NCI-H187 (cell line): ENCODE measurements around the gene C5orf24.
"Not testable (repeated sequence)": the region's sequence is repeated elsewhere in the genome, so short reads cannot be mapped to it uniquely, and the experiment has no call there.

Experiments used
- DNase-seq, 2 experiments: peaks; one replicate each; lab custom pipeline; 2025; lab: John Stamatoyannopoulos, UW

The C5orf24 gene

DNA sequence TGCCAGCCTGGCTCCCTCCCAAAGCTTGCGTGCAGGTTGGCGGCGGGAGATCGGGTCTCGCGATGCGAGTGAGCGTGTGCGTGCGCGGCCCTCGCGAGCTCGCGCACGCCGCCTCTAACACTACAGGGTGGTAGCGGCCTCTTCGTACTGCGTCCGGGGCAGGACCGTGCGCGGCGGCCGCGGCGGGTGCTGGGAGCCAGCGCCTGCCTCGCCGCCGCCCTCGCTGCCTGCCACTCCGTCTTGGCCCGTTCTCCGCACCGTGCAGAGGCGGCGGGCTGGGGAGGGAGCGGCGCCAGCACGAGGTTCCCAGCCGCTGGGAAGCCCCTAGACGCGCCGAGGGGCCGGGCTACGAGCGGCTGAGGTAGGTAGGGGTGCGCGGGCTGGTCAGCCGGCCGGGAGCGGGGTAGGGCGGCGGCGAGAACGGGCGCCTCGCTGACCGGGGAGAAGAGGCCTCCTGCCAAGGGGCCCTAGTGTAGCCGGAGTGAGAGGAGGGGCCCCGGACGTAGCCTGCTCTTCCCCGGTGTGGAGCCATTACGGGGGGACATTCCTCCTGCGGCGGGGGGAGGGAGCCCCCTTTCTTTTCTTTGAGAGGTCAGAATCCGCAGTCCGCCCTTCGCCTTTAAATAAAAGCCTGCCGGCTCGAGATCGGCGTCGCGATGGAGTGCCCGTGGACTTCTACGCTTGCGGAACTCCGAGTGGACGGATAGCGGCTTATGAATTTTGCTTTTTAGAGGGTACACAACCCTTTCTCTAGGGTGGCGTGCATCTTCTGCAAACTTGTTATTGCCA is at the start of gene C5orf24:
Gene C5orf24, plus strand, starts transcription at position 117 of the 789 bp plus-strand sequence. CDS start 8,933 bp downstream, outside the sequence.
- peak; percentile 69 to 80 for DNase-seq

DNA sequence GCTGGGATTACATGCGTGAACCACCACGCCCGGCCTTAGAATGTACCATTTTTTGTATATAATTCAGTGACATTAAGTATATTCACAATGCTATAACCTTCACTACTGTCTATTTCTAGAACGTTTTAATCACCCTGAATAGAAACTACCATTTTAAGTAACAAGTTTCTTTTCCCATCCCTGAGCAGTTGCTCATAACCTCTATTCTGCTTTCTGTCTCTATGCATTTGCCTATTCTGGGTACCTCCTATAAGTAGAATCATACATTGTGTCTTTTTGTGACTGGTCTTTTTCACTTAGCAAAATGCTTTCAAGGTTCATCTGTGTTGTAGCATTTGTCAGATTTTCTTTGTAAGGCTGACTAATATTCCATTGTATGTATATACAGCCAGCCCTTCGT is 47.3 kb upstream of the C5orf24 start:
- DNase-seq, result no peak

DNA sequence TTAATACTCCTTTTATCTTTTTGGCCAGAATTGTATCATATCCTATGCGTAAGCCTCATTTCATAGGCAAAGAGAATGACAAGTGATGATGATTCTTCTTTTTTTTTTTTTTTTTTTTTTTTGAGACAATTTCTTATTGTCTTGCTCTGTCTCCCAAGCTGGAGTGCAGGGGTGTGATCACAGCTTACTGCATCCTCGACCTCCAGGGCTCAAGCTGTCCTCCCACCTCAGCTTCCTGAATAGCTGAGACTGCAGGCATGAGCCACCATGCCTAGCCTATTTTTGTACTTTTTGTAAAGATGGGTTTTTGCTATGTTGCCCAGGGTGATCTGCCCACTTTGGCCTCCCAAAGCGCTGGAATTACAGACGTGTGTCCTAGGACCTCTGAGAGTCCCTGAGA is 41.9 kb upstream of the C5orf24 start:
- no peak for DNase-seq

DNA sequence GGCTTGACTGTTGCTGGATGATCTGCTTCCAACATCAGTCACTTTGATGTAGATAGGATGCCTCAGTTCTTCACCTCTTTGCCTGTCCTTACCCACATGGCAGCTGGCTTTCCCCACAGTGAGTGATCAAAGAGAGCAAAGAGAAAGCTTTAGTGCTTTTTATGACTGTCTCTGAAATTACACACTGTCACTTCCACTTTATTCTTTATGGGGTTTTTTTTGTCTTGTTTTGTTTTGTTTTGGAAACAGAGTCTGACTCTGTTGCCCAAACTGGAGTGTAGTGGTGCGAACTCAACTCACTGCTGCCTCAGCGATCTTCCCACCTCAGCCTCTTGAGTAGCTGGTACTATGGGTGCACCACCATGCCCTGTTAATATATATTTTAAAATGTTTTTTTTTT is 32.4 kb upstream of the C5orf24 start:
- no peak for DNase-seq

DNA sequence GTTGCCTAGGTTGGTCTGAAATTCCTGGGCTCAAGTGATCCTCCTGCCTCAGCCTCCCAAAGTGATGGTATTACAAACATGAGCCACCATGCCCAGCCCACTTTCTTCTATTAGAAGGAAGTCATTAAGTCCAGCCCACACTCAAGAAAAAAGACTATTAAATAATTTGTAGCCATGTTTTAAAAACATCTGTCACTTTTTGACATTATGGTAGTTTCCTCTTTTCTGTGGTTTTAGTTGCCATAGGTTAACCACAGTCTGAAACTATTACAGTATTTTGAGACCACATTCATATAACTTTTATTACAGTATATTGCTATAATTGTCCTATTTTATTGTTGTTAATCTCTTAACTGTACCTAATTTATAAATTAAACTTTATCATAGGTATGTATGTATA is 31.9 kb upstream of the C5orf24 start:
- no peak for DNase-seq

DNA sequence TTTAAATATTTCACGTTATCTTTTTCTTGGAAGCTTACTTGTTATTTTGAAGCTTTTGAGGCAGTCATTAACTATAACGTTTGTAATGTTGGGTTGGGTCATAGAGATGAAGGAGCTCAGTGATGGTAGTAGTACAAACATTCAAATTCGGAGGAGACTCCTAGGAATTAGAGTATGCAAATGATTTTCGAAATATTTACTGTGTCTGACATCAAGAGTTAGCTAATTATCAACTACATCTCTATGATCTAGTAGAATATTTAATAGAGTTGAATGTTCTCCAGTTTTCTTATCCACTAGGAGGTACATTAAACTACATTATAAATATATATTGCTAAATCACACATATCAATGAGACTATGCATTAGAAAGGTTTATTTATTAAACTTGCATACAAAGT is 28.8 kb upstream of the C5orf24 start:
- no peak for DNase-seq

DNA sequence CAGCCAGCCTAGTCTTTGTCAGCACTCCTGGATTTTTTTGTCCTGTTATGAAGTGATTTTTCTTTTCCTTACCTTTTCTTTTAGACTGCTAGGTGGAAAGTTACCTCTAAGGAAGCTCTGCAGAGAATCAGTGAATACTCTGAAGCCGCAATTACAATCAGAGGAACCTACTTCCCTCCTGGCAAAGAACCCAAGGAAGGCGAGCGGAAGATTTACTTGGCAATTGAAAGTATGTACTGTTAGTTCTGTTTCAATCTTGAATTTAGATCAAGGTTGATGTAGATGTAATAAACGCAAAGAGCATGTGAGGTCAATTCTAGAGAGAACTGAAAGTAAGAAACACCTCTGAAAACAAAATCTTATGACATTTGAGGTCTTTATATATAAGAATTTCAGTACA is 27.0 kb upstream of the C5orf24 start:
- no peak for DNase-seq

DNA sequence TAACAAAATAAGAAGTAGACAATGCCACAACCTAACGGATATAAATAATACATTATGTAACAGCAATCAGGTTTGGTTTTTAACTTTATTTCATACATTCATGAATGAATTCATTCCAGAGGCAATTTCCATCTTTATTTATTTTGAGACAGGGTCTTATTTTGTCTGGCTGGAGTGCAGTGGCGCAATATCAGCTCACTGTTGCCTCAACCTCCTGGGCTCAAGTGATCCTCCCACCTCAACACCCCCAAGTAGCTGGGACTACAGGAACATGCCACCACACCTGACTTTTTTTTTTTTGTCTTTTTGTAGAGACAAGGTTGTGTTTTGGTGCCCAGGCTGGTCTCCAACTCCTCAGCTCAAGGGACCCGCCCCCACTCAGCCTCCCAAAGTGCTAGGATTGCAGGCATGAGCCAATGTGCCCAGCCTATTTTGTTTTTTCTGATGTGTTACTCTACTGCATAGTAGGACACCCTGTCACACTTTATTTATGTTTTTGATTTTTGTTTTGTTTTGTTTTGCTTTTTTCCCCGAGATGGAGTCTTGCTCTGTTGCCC is 26.3 kb upstream of the C5orf24 start:
- DNase-seq, result no peak

DNA sequence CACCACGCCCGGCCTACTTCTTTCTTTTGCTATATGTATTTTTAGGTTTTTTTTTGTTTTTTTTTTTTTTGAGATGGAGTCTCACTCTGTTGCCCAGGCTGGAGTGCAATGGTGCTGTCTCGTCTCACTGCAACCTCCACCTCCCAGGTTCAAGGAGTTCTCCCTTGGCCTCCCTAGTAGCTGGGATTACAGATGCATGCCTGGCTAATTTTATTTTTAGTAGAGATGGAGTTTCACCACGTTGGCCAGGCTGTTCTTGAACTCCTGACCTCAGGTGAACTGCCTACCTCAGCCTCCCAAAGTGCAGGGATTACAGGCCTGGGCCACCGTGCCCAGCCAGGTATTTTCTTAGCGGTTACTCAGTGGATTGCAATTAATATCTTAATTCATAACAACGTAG is 23.9 kb upstream of the C5orf24 start:
- DNase-seq, result no peak

DNA sequence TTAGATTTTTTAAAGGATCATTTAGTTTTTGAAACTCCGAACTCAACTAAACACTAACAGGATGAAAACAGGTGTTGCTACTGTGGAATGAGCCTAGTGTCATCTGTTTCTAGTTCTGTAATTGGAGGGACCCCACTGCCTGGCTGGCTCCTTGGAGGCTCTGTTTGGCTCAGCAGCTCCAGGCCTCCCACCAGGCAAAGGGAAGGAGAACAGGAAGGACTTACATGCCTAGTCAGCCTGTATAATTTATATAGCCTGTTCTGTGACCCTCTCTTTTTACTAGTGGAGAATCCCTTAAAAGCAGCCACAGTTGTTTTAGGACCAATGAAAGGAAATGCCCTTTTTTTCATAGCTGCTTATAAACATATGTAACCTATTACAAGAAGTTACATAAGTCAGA is 21.1 kb upstream of the C5orf24 start:
- DNase-seq, result no peak

DNA sequence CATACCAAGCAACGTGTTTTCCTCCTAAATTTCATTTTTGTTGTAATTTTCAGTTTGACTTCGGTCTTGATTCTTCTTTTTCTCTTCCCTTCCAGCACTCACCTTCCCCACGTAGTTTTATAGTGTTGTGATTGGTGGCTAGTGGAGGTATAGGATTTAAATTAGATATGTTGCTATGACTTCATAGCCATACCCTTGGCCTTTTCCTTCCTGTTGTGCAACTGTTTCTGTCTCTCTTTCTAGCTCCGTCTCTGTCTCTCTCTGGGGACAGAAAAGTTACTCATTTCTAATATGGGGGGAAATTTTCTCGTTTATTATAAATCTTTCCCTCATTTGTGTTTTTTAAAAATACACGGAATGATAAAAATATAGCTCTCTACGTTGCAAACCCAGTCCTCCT is 20.6 kb upstream of the C5orf24 start:
- DNase-seq, result no peak

DNA sequence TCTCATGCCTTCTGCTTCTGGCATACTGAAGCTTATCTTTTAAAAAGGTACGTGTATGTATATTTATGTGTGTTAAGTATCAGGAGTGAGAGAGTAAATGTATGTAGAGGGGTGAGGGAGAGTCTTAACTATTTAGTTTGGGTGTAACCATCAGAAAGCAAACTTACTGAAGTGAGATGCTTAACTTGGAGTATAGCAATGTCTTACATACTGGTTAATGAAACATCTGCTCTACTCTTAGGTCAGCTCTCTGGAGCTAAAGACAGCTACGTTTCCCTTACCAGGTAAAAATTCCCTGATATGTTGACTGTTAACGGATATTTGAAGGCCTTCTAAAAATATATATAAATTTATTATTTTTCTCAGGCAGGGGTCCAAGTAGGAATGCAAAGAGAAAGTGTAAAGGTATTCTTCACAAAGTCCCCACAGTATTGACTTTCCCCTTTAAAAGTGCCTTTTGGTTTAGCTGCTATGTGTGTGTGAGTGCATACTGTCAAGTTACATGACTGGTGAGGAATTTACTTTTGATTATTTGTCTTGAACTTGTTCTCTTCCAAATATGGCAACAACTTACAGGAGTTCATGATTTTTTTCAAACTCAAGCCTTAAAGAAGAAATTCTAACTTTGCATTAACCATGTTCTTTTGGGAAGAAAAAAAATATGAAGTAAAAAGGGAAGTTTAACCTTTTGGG is 12.3 kb upstream of the C5orf24 start:
- no peak for DNase-seq

DNA sequence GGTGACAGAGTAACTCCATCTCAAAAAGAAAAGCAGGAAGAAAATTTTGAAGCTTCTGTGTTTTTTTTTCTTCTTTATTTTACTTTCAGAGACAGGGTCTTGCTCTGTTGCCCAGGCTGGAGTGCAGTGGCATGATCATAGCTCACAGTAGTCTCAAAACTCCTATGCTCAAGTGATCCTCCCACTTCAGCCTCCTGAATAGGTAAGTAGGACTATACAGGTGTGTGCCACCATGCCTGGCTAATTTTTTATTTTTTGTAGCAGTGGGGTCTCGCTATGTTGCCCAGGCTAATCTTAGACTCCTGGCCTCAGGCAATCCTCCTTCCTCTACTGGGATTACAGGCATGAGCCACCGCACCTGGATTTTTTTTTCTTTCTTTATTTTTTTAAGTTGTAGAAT is 10.1 kb upstream of the C5orf24 start:
- DNase-seq, result no peak

DNA sequence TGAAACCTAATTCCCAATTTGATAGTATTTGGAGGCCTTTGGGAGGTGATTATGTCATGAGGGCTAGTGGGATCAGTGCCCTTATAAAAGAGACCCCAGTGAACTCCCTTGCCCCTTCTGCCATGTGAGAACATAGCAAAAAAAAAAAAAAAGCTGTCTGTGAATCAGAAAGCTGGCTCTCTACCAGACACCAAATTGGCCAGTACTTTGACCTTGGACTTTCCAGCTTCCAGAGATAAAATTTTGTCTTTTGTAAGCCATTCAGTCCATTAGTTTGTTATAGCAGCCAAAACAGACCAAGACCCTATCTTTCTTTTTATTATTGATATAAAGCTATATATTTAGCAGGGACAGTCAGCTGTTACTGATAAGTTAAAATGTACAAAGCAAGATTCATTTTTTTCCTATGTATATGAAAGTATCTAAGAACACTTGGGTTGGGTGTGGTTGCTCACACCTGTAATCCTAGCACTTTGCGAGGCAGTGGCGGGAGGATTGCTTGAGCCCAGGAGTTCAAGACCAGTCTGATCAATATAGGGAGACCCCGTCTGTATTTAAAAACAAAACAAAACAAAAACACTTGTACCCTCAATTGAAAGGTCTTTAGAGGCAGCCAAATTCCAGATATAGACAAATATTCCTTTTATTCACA is 8.1 kb upstream of the C5orf24 start:
- no peak for DNase-seq

DNA sequence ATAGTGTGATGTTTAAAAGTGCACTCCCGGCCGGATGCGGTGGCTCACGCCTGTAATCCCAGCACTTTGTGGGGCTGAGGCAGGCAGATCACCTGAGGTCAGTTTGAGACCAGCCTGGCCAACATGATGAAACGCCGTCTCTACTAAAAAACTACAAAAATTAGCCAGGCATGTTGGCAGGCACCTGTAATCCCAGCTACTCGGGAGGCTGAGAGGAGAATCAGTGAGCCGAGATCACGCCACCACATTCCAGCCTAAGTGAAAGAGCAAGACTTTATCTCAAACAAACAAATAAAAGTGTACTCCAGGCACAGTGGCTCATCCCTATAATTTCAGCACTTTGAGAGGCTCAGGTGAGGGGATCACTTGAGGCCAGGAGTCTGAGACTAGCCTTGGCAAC is 7.4 kb upstream of the C5orf24 start:
- DNase-seq, result not testable (repeated sequence)

DNA sequence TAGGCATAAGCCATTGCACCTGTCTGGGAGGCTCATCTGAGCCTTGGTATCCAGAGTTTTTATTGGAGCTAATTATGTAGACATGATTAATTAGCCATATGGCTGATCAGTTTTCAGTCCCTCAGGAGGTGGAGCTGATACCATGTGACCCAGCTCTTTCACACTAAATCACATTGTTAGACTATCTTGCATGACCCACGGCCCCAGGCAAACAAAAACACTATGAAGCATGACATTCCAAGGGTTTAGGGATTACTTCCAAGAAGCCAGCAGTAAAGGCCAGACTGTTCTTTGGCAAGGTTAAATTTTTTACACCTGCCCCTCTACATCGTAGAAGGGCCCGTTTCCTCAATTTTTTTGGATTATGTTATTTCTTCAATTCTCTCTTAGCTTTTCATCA is 5.0 kb upstream of the C5orf24 start:
- DNase-seq, result no peak

DNA sequence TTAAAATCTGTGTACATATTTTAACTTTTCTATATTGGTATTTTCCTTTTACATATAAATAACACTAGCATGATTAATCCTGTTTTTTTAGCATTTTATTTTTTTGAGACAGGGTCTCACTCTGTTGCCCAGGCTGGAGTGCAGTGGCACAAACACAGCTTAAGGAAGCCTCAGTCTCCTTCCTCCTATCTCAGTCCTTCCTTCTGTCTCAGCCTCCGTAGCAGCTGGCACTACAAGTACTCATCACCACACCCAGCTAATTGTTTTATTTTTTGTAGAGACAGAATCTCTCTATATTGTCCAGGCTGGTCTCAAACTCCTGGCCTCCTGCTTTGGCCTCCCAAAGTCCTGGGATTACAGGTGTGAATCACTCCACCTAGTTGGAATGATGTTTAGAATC is 1.5 kb upstream of the C5orf24 start:
- no peak for DNase-seq

DNA sequence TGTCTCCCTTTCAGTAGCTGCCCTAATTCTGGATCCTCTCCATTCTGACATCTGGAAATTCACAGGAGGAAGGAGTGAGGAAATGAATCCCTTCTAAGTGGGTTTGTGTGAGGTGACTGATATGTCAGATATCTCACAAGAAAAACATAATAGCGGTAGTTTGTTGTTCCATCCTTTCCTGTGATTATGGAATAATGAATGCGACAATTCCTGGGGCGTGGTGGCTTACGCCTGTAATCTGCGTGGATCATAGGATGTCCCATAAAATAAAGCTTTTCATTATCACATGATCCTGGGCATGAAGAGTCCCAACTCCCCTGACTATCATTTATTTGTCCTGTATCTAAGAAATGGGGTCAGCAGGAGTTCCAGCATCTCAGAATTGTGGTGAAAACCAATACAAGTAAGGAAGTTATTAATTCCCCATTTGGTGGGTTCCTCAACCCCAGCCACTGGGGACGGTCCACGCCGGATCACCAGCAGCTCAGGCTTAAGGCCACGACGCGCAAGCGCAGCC is 375 bp upstream of the C5orf24 start:
- DNase-seq, result no peak

DNA sequence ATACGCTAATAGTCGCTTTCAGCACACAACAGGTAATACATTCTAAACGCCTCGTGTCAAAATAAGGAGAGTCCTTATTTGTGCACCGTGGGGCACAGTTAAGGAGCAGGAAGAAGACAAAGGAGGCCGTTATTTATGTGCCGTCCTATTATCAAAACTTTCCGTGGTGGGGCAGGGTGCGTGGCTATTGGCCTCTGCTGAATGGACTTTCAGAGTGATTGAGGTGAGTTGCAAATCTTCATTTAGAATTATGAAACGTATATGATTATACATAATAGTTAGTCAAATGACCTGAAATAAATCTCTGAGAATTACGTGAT is 833 bp downstream of the C5orf24 start:
- DNase-seq, result no peak

DNA sequence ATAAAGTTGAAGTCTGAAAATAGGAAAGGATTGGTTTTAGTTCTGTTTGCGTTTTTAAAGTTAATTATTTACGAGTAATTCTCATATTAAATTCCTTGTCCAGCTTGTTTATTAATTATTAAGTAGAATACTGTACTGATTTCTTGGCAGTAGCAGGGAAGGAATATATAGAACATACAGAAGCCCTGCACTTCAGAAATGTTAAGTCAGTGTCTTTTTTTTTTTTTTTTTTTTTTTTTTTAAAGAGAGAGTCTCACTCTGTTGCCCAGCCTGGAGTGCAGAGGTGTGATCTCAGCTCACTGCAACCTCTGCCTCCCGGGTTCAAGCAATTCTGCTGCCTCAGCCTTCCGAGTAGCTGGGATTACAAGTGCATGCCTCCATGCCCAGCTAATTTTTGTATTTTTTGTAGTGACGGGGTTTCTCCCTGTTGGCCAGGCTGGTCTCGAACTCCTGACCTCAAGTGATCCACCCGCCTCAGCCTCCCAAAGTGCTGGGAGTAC is 3.7 kb downstream of the C5orf24 start:
- not testable (repeated sequence) for DNase-seq

DNA sequence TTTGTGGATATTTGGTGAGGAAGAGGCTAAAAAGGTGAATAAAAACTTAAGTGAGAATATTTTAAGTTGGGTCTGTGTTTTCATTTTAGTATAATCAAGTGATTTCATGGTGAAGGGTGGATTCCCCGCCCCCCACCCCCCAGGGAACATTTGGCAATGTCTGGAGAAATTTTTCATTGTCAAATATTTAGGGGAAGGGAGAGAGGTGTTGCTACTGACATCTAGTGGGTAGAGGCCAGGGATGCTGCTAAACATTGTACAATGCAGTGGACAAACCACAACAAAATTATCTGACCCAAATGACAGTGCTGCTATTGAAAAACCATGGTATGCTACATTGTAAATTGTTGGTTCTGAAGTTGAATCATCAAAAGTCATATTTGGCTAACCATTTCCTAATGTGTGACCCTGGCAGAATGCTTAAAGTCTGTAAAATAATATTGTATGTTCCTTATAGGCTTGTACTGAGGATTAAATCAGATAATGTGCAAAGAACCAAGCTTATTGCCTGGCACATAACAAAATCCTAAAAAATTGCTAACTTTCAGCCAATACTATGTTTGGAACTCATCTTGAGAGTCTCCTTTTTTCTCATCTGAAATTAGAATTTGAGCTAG is 5.6 kb downstream of the C5orf24 start:
- no peak for DNase-seq

DNA sequence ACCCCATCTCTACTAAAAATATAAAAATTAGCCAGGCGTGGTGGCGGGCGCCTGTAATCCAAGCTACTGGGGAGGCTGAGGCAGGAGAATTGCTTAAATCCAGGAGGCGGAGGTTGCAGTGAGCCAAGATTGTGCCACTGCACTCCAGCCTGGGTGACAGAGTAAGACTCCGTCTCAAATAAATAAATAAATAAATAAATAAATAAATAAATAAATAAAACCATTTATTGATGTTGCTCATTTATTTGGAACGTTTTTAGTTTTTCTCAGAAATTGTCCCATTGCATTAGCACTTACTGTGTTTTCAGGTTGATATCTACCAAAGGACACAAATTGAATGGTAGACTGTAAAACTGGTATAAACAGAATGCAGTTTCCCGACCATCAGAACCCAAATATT is 10.7 kb downstream of the C5orf24 start:
- DNase-seq, result not testable (repeated sequence)
